ENCODE measurements around the gene SULT1A2. TPM values are rescaled to one million over a fixed set of nuclear protein-coding genes. Genes with fewer than 3 reads are reported as not detected.
"Not testable (repeated sequence)": the region's sequence is repeated elsewhere in the genome, so short reads cannot be mapped to it uniquely, and the experiment has no call there.

SULT1A2 gene
- total RNA-seq = 0.27 TPM

DNA sequence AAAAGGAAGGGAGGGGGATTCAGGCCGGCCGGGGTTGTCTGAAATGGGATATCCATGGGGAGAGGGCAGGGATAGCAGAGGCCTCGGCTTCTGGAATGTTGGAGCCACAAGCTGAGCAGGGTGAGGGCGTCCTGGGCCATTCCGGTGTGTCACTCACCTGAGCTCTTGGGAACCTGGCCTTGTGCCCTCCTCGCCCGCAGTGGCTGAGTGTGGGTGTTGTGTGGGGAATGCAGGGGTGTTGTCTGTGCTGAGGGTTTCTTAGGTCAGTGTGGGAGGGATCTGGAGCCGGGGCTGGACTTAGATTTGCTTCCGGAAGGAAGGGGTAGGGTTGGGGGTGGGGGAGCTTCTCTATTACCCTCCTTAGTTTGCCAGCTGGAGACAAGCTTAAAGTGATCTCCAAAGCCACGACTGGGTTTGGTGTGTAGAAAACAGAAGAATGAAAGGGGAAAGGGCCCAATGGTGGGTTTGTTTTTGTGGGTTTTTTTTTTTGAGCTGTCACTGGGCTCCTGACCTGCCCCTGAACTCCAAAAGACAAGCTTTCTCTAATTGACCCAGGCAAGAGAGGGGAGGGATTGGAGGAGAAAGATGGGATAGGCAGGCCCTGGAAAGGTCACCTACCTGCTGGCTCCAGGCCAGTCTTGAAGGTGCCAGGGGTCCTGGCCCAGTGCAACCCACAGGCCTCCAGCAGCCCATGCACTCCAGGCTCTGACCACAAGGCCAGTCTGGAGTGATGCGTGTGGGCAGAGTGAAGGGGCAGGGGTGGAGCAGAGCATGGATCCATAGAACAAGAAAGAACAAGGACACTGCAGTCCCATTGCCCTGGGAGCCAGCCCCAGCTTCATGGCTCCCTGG is at the start of gene SULT1A2:
Gene SULT1A2 (minus strand): TSS at position 211 of the 852 bp plus-strand sequence. CDS start 1,120 bp downstream, outside the sequence.
- DNase-seq (ENCODE audit: low read depth in 2 of 3, low spot score in 2 of 3) = peak in 1 of 3 donors; percentile 16

DNA sequence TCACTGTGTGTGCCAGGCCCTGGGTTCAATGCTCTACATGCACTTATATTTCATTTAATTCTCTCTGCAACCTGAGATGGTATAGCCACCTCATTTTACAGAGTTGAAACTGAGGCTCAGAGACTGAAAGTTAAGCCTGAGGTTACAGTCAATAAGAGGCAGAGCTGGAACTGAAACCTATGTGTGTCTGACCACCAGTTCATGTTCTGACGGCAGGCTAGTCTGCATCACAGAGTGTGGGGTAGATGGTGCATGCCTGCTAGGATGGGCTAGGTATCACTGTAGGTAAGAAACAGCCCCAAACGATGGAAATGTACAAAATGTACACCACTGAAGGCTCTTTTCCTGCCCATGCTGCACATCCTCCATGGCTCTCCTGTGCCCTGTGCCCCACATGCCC is 43.1 kb upstream of the SULT1A2 start:
- not testable (repeated sequence) for DNase-seq (ENCODE audit: low read depth in 2 of 3, low spot score in 2 of 3)

DNA sequence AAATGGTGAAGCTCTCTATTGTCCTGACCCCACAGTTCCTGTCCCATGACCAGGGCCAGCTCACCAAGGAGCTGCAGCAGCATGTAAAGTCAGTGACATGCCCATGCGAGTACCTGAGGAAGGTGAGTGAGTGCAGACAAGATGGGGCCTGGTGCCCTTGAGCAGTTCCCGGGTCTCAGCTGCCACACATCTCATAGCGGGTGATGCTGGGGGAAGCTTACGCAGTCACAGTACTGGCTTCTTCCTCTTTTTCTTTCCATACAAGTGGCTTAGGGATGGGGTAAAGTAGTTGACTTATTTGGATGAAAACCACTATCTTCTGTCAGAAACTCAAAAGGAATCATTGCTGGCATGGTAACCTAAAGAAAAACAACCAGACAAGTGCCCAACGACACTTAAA is 41.5 kb upstream of the SULT1A2 start:
- not testable (repeated sequence) for DNase-seq (ENCODE audit: low read depth in 2 of 3, low spot score in 2 of 3)

DNA sequence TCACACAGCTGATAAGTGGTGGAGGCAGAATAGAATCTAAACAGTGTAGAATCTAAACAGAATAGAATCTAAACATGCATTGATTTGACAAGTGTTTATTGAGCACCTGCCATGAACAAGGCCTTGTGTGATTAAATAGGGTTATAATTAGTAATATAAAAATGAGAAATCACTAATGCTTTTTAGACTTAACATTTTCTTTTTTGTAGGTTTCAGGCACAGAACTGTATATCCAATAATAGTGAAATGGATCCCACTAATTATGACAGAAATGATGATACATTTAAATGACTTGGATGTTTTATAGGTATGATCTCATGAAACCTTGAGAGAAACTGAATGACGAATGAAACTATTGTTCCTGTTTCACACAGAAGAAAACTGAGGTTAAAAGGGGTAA is 40.9 kb upstream of the SULT1A2 start, which contains the start of gene NPIPB8:
Gene NPIPB8 (plus strand): TSS at position 301 of the 400 bp plus-strand sequence. CDS start 296 bp downstream, outside the sequence.
- not testable (repeated sequence) for DNase-seq (ENCODE audit: low read depth in 2 of 3, low spot score in 2 of 3)

DNA sequence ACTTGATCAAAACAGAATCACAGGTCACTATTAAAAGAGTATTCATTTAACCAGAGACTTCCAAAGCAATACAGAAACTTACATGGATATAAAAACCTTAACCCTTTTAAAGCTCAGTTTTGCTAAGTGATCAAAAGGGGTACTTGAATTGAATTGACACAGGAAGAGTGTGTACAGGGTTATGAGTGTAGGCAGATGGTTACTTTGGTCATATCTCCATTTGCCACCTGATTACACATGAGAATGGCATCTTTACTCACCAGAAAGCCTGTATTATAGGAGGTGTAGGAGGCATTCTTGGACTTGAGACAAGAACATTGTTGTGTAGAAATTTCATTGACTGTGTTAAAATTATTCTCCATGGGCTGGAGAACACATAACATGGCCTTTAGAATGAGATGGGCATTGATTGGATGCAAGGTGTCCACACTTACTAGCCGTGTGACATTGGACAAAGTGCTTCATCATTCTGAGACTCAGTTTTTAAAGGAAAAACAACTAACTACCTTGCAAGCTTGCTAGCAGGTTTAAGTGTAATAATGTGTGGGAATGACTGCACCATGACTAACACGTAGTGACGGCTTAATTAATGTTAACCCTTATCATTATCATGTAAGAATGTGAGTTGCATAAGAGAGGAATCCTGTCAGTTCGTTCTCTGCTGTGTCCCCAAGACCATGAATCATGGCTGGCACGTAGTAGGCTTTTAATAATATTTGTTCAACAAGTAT is 39.4 kb upstream of the SULT1A2 start:
- DNase-seq (ENCODE audit: low read depth in 2 of 3, low spot score in 2 of 3) = not testable (repeated sequence)

DNA sequence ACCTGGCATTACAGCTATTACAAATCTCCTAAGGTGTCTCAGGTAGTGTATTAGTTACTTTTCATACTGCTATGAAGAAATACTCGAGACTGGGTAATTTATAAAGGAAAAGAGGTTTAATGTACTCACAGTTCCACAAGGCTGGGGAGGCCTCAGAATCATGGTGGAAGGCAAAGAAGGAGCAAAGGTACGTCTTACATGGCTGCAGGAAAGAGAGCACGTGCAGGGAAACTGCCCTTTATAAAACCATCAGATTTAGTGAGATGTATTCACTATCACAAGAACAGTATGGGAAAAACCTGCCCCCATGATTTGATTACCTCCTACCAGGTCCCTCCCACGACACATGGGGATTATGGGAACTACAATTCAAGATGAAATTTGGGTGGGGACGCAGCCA is 34.1 kb upstream of the SULT1A2 start:
- DNase-seq (ENCODE audit: low read depth in 2 of 3, low spot score in 2 of 3) = not testable (repeated sequence)

DNA sequence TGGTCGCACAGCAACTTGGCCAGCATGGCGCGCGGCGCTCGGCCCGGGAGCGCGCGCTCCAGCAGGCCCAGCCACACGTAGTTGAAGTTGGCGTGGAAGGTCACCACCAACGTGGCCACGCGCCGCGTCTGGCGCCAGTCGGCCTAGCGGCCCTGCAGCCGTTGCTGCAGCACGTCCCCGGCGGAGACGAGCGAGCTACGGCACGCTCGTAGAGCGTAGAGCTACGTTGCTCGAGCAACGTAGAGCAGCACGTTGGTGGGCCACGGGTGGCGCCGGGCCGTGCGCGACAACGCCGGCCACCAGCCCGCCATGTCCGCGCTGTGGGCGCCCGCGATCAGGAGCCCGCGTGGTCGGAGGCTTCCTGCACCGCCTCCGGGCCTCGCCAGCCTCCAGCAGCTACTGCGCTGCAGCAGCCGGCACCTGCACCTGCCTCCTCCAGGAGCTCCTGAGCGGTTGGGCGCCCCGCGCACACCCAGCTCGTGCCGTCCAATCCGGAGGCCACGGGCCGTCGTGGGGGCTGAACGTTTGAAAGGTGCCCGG is 26.4 kb upstream of the SULT1A2 start:
- DNase-seq (ENCODE audit: low read depth in 2 of 3, low spot score in 2 of 3) = peak; percentile 37 to 58 (median 57)

DNA sequence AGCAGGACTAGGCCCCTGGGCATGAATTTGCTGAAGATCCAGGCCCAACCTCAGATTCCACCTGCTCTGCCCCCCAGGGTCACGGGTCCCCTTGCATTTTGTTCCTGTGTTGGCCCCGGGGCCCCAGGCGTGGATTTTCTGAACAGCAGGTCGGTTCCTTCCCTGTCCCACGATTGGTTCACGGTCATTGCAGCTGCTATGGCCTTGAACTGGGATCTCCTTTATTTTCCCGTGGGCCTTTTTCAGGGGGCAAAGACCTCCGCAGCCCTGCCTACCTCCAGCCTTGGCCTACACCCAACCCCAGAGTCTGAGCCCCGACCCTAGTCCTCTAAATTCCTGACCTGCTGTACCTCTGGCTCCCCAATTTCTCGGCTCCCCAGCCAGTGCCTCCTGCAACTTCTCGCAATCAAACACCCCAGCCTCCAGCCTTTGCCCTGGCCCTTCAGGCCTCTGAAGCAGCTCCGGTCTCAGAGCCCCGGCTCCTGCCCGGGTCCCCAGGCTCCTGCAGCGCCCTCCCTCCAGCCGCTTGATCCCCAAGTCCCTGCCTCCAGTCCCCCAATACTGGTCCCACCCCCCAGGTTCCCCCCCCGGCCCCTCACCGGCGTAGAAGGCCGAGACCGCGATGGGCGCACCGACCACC is 25.8 kb upstream of the SULT1A2 start:
- not testable (repeated sequence) for DNase-seq (ENCODE audit: low read depth in 2 of 3, low spot score in 2 of 3)

DNA sequence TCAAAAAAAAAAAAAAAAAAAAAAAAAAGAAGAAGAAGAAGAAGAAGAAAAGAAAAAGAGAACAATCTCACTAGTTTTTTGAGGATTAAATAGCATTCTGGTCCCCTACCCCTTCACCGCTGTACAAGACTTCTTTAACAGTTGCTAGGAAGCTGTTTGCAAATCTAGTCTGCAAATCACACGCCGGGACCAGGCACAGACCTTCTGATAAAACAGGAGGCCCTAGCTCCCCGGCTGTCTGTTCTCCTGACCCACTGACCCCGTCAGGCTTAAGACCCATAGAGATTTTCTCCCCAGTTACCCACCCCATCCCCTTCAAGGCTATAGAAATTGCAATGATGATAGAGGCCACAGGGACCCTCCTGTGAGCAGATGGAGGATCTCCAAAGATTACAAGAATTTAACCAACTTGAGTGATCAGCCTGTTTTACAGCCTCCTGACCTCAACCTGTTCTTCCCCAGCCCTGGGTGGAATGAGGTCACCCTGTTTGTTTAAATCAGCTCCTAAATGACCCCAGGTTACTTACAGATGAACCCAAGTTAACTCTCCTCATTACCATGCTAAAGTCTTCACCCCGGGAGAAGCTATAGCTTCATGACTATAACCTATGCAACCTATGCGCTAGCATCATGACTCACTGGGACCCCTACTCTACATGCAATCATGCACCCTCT is 24.8 kb upstream of the SULT1A2 start:
- DNase-seq (ENCODE audit: low read depth in 2 of 3, low spot score in 2 of 3) = no peak

DNA sequence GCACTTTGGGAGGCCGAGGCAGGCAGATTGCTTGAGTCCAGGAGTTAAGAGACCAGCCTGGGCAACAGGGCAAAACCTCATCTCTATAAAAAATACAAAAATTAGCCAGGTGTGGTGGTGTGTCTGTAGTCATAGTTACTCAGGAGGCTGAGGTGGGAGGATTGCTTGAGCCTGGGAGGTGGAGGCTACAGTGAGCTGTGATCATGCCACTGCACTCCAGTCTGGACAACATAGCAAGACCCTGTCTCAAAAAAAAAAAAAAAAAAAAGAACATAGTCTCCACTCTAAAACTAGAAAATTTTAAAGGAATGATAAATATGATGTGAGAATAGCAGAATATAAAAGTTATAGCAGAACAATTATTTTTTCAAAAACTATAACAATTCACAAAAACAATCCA is 23.5 kb upstream of the SULT1A2 start:
- not testable (repeated sequence) for DNase-seq (ENCODE audit: low read depth in 2 of 3, low spot score in 2 of 3)

DNA sequence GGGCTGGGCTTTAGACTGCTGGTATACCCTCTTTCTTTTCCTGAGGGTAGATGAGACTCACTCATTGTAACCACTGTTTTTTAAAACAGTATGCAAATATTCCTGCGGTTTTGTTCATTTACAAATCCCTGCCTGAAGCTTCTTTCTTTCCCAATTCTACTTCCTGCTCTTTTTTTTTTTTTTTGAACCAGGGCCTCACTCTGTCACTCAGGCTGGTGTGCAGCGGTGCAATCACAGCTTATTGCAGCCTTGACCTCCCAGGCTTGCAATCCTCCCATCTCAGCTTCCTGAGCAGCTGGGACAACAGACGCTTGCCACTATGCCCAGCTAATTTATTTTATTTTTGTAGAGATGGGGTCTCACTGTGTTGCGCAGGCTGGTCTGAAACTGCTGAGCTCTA is 21.0 kb upstream of the SULT1A2 start:
- no peak for DNase-seq (ENCODE audit: low read depth in 2 of 3, low spot score in 2 of 3)

DNA sequence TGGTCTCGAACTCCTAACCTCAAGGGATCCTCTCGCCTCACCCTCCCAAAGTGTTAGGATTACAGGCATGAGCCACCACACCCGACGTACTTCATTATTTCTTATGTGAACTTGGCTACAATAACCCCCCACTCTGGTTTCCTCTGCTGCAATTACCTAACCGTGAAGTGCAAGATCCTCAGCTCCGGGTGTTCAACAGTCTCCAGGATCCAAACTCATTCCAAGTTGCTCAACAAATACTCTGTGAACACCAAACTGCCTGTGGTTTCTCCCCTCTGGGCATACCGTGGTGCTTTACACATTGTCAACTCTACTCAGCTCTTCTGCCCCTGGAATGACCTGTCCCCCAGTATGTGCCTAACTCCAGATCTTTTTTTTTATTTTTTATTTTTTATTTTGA is 19.8 kb upstream of the SULT1A2 start:
- DNase-seq (ENCODE audit: low read depth in 2 of 3, low spot score in 2 of 3) = no peak

DNA sequence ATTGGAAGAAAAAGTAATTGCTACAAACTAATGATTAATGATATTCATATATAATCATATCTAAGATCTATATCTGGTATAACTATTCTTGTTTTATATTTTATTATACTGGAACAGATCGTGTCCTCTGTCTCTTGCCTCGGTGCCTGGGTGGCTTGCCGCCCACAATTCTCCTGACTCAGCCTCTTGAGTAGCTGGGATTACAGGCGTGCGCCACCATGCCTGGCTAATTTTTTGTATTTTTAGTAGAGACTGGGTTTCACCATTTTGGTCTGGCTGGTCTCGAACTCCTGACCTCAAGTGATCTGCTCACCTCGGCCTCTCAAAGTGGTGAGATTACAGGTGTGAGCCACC is 19.4 kb upstream of the SULT1A2 start:
- not testable (repeated sequence) for DNase-seq (ENCODE audit: low read depth in 2 of 3, low spot score in 2 of 3)

DNA sequence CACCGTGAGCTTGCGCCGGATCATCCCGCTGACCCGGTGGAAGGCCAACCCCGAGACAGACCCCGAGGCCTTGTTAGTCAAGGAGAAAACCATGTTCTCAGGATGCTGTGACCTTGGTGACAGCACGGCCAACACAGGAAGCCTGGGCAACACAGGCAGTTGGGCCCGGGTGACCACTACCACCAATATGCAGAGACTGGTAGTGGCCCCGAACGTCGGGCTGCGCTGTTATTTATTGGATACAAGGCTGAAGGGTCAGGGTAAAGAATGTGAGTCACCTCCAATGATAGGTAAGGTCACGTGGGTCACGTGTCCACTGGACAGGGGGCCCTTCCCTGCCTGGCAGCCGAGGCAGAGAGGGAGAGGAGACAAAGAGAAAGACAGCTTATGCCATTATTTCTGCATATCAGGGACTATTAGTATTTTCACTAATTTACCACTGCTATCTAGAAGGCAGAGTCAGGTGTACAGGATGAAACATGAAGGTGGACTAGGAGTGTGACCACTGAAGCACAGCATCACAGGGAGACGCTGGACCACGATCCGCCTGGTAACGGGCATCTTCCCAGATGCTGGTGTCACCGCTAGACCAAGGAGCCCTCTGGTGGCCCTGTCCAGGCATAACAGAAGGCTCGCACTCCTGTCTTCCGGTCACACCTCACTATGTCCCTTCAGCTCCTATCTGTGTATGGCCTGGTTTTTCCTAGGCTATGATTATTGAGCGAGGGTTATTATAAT is 18.8 kb upstream of the SULT1A2 start:
- DNase-seq (ENCODE audit: low read depth in 2 of 3, low spot score in 2 of 3) = not testable (repeated sequence)

DNA sequence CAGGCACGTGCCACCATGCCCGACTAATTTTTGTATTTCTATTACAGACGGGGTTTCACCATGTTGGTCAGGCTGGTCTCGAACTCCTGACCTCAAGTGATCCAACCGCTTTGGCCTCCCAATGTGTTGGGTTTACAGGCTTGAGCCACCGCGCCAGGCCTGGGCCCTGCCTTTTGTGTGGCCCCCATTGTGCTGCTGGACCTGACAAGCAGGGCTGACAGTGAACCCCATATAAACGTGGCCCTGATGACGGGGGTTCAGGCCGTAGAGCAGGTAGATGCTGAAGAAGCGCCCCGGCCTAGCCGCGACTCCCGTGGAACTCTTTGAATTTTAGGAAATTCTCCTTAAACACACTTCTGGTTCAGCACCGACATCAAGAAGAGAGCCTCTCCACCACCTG is 17.7 kb upstream of the SULT1A2 start:
- DNase-seq (ENCODE audit: low read depth in 2 of 3, low spot score in 2 of 3) = not testable (repeated sequence)

DNA sequence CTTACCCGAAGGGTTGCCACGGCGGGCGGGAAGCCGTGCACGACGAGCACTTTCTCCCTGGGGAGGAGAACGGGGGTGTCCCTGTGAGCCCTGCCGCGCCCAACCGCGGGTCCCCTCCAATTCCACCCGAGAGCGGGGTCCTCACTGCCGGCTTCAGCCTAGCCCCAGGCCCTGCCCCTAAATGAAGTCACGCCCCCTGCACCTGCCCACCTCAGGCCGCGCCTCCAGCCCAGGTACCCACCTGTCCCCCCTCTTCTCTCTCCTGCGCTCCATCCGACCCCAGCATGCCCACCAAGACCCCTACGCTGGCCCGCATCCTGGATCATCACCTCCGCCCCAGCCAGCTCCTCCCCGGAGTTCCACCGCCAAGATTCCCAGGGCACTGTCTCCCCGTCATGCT is 17.1 kb upstream of the SULT1A2 start:
- not testable (repeated sequence) for DNase-seq (ENCODE audit: low read depth in 2 of 3, low spot score in 2 of 3)

DNA sequence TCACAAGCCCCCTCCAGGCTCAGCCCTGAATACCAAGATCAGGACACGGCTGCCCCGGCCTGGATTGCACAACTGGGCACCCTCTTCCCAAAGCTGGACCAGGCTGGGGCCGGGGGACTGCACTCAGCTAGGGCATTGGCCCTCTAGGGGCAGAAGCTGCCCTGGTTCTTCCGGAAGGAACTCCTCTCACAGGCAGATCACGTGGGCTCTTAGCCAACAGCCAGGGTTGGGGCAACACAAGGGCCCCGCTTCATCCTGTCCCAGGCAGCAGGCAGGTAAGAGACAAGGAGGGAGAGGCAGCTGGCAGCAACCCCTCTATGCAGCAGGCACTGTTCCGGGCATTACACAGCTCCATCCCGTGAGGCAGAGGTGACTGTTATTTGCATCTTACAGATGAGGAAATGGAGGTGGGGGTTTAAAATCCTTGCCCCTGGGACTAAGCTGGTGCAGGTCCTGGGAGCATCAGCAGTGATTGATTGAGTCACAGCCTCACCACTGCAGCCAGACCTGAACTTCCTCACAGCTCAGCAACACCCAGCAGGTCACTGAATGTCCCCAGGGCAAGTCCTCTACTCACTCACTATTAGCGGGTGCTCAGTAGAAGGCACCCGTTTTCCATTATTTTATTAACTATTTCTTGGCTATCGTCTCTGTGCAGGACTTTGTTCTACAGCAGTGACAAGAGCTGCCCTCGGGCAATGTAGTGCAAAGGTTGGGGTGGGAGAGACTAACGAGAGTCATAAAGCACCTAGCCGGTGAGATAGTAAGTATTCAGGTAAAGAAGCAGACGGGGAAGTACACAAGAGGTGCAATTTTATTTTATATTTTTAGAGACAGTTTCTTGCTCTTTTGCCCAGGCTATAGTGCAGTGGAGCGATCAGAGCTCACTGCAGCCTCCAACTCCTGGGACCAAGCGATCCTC is 15.8 kb upstream of the SULT1A2 start:
- DNase-seq (ENCODE audit: low read depth in 2 of 3, low spot score in 2 of 3) = not testable (repeated sequence)

DNA sequence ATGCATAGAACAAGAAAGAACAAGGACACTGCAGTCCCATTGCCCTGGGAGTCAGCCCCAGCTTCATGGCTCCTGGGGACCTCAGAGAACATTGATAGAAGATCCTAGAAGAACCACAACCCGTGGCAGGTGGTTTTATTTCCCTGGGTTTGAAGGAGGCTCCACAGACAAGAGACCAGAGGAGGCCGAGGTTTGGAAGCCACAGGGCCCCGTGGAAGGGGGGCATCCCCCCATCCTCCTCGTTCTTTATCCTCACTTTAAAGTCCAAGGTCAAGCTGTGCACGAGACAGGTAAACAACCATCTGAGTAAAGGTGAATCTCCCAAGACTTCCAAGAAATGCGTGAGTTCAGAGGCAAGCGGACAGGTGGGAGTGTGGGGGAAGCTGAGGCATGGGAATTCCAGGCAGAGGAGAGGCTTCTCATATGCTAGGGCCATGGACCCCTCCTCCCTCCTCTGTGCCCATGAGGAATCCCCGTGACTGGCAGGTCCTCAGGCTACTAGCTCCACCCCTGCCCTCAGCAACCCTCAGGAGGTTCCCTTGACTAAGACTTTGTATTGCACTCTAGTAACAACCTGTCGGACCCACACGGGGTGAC is 13.8 kb upstream of the SULT1A2 start:
- no peak for DNase-seq (ENCODE audit: low read depth in 2 of 3, low spot score in 2 of 3)
